GM23338 (cell line): ENCODE measurements around the gene CELSR3. TPM values are rescaled to one million over a fixed set of nuclear protein-coding genes. Genes with fewer than 3 reads are reported as not detected.

ENCODE experiments used
- ATAC-seq: fragments of 200-7000 bp; cut with Tn5 transposase; 3 replicates; pipeline ENCODE4 v1.9.1; 2020
- DNase-seq: peaks from one replicate; pipeline ENCODE4 v3.0.0-alpha.2; 2015; ENCODE audit warnings: low spot score
- H2AFZ ChIP-seq: fragments of 200-600 bp; sonication (generic); 2 replicates; pipeline ENCODE4 v1.8.0; 2016; ENCODE audit warnings: antibody characterized with exemption, mild to moderate bottlenecking, moderate library complexity
- H3F3A ChIP-seq: fragments of 200-600 bp; sonication (generic); replicated peaks from 2 replicates; pipeline ENCODE4 v1.8.0; 2017; ENCODE audit warnings: antibody characterized with exemption, mixed run types, low read depth
- H3K27ac ChIP-seq: fragments of 200-600 bp; sonication (generic); 2 replicates; pipeline ENCODE4 v1.6.1; 2016; ENCODE audit warnings: low read depth
- H3K27me3 ChIP-seq: fragments of 200-600 bp; sonication (generic); 2 replicates; pipeline ENCODE4 v1.8.0; 2016; ENCODE audit warnings: mild to moderate bottlenecking, mixed run types, moderate library complexity; ENCODE audit not compliant: insufficient read depth
- H3K36me3 ChIP-seq: fragments of 200-600 bp; sonication (generic); 2 replicates; pipeline ENCODE4 v1.8.0; 2016; ENCODE audit warnings: mild to moderate bottlenecking; ENCODE audit not compliant: insufficient read depth
- H3K4me1 ChIP-seq: fragments of 200-600 bp; sonication (generic); 2 replicates; pipeline ENCODE4 v1.8.0; 2016; ENCODE audit warnings: mild to moderate bottlenecking, moderate library complexity; ENCODE audit not compliant: insufficient read depth
- H3K4me2 ChIP-seq: fragments of 200-600 bp; sonication (generic); 2 replicates; pipeline ENCODE4 v1.7.1; 2017; ENCODE audit warnings: mixed run types
- H3K4me3 ChIP-seq: fragments of 200-600 bp; sonication (generic); 2 replicates; pipeline ENCODE4 v1.6.1; 2016; ENCODE audit warnings: mixed run types
- H3K79me2 ChIP-seq: fragments of 200-600 bp; sonication (generic); replicated peaks from 2 replicates; pipeline ENCODE4 v1.8.0; 2017; ENCODE audit warnings: mild to moderate bottlenecking; ENCODE audit not compliant: insufficient read depth
- H3K9me2 ChIP-seq: fragments of 200-600 bp; sonication (generic); 2 replicates; pipeline ENCODE4 v1.8.0; 2017; ENCODE audit not compliant: insufficient read depth
- H4K20me1 ChIP-seq: fragments of 200-600 bp; sonication (generic); replicated peaks from 2 replicates; pipeline ENCODE4 v1.8.0; 2017; ENCODE audit warnings: mild to moderate bottlenecking; ENCODE audit not compliant: insufficient read depth
- H3K27ac Mint-ChIP-seq: 2 replicates; pipeline ENCODE4 v1.8.0; 2020; ENCODE audit warnings: inconsistent platforms, mild to moderate bottlenecking, moderate library complexity, mixed read lengths
- H3K27me3 Mint-ChIP-seq: 3 replicates; pipeline ENCODE4 v1.8.0; 2022; ENCODE audit warnings: low read depth, mild to moderate bottlenecking, moderate library complexity, mixed read lengths, inconsistent platforms; ENCODE audit not compliant: insufficient read depth, poor library complexity
- H3K36me3 Mint-ChIP-seq: 3 replicates; pipeline ENCODE4 v1.8.0; 2021; ENCODE audit warnings: low read depth, mild to moderate bottlenecking, inconsistent platforms, moderate library complexity, mixed read lengths
- H3K4me1 Mint-ChIP-seq: 3 replicates; pipeline ENCODE4 v1.8.0; 2020; ENCODE audit warnings: mild to moderate bottlenecking, inconsistent platforms, mixed read lengths
- H3K4me3 Mint-ChIP-seq: 3 replicates; pipeline ENCODE4 v1.8.0; 2021; ENCODE audit warnings: moderate library complexity, mild to moderate bottlenecking, inconsistent platforms, mixed read lengths
- H3K9me3 Mint-ChIP-seq: 3 replicates; pipeline ENCODE4 v1.8.0; 2020; ENCODE audit warnings: moderate library complexity, mild to moderate bottlenecking, inconsistent platforms, mixed read lengths
- CREB1 ChIP-seq: fragments of 250-450 bp; sonication (Bioruptor Pico); IDR thresholded peaks from 2 replicates; pipeline ENCODE4 v1.5.0; 2020; ENCODE audit warnings: low read depth, mild to moderate bottlenecking, moderate library complexity
- CTCF ChIP-seq, 2 experiments: fragments of 200-600 bp in 1 of 2; sonication (generic) in 1 of 2; conservative IDR thresholded peaks; 2 replicates each; pipeline versions ENCODE4 v1.5.1 to v1.6.1; 2016 to 2017; ENCODE audit warnings: antibody characterized with exemption in 2 of 2, low read depth in 2 of 2, mild to moderate bottlenecking in 2 of 2, moderate library complexity in 1 of 2
- ETS1 ChIP-seq: IDR thresholded peaks from 2 replicates; pipeline ENCODE4 v1.6.1; 2016; ENCODE audit warnings: antibody characterized with exemption
- EZH2 ChIP-seq: fragments of 200-600 bp; sonication (generic); IDR thresholded peaks from one replicate; pipeline ENCODE4 v1.8.0; 2017; ENCODE audit warnings: antibody characterized with exemption, mild to moderate bottlenecking, low read depth; ENCODE audit not compliant: unreplicated experiment
- EZH2phosphoT487 ChIP-seq: fragments of 200-600 bp; sonication (generic); IDR thresholded peaks from one replicate; pipeline ENCODE4 v1.8.1; 2018; ENCODE audit warnings: antibody characterized with exemption; ENCODE audit not compliant: unreplicated experiment
- JUNB ChIP-seq: IDR thresholded peaks from one replicate; pipeline ENCODE4 v1.6.1; 2016; ENCODE audit warnings: antibody characterized with exemption; ENCODE audit not compliant: unreplicated experiment
- NANOG ChIP-seq: IDR thresholded peaks from 2 replicates; pipeline ENCODE4 v1.6.1; 2016; ENCODE audit warnings: antibody characterized with exemption, borderline replicate concordance
- POLR2AphosphoS5 ChIP-seq: IDR thresholded peaks from 2 replicates; pipeline ENCODE4 v1.6.1; 2016; ENCODE audit warnings: antibody characterized with exemption, low read depth
- REST ChIP-seq: IDR thresholded peaks from one replicate; pipeline ENCODE4 v1.6.1; 2018; ENCODE audit warnings: antibody characterized with exemption; ENCODE audit not compliant: unreplicated experiment
- STAT1 ChIP-seq: IDR thresholded peaks from one replicate; pipeline ENCODE4 v1.6.1; 2016; ENCODE audit warnings: antibody characterized with exemption; ENCODE audit not compliant: unreplicated experiment
- ZNF114 ChIP-seq: fragments of 250-450 bp; sonication (Bioruptor Pico); IDR thresholded peaks from 2 replicates; pipeline ENCODE4 v1.5.0; 2020; ENCODE audit warnings: mild to moderate bottlenecking, moderate library complexity
- ZNF331 ChIP-seq: fragments of 250-450 bp; sonication (Bioruptor Pico); IDR thresholded peaks from 2 replicates; pipeline ENCODE4 v1.5.0; 2020; ENCODE audit warnings: low read depth, mild to moderate bottlenecking, moderate library complexity
- ZNF462 ChIP-seq: fragments of 250-450 bp; sonication (Bioruptor Pico); IDR thresholded peaks from 2 replicates; pipeline ENCODE4 v1.5.0; 2020; ENCODE audit warnings: mild to moderate bottlenecking, moderate library complexity
- polyA plus RNA-seq: library from polyadenylated mRNA; unstranded; fragments of >200 nt; fragmentation: Nextera tagmentation; extraction: Ambion mirVana; gene quantifications from 2 replicates; pipeline ENCODE4 v1.2.1, GENCODE V29; 2016
- total RNA-seq: library from RNA; depleted of rRNA; stranded (reverse); fragments of >200 nt; shearing (Covaris generic); gene quantifications from 2 replicates; pipeline ENCODE4 v1.2.3, GENCODE V29; 2014

The CELSR3 gene
- total and polyA plus RNA-seq, 2 experiments from 2014 or later: 7.5 to 33.3 TPM

GRCh38 chr3:48631516-48632448, 30.9 kb downstream of the CELSR3 start:
- Histone ChIP-seq H4K20me1 (peaks cover 5% of the 10 kb centered on the region), H2AFZ (no peak overlapping the region), H3K4me3 (no peak overlapping the region), H3K36me3 (peaks cover 11% of the 10 kb centered on the region; the same call in 1 of the 2 replicates), H3K79me2 (peaks cover 10% of the 10 kb centered on the region), H3K4me2 (no peak overlapping the region), H3K9me2 (no peaks in the 10 kb centered on the region), H3K27ac (no peak overlapping the region), H3K4me1 (peaks cover 7% of the 10 kb centered on the region), H3K27me3 (no peaks in the 10 kb centered on the region), H3F3A (peaks cover 3% of the 10 kb centered on the region; the same call in 1 of the 2 replicates)
- no peak for TF ChIP-seq REST
- TF ChIP-seq ZNF114 (CRISPR knock-in tag): no peak
- TF ChIP-seq ZNF331 (CRISPR knock-in tag): no peak
- TF ChIP-seq JUNB: no peak
- TF ChIP-seq CTCF (conservative IDR thresholded peaks at IDR 0.05; ENCODE audit: low read depth in 2 of 2): no peak
- TF ChIP-seq EZH2: no peak
- TF ChIP-seq CREB1 (CRISPR knock-in tag): no peak
- no peak for TF ChIP-seq ZNF462
- TF ChIP-seq POLR2AphosphoS5: no peak
- TF ChIP-seq NANOG: no peak
- no peak for TF ChIP-seq ETS1
- no peak for TF ChIP-seq EZH2phosphoT487
- TF ChIP-seq STAT1: no peak
- Mint-ChIP-seq H3K9me3 (no peaks in the 10 kb centered on the region), H3K4me3 (no peak overlapping the region), H3K27me3 (peaks cover 9% of the 10 kb centered on the region), H3K27ac (no peak overlapping the region), H3K4me1 (peaks cover 17% of the 10 kb centered on the region), H3K36me3 (peaks cover 53% of the 10 kb centered on the region)
- DNase-seq: no peak
- no peak for ATAC-seq
